ENCODE results near the gene ZNF30.

- TF ChIP-seq ZNF692 (tag by site-specific recombination; IDR thresholded peaks at IDR 0.05) = no peak
- TF ChIP-seq BCL6B (tag by site-specific recombination; IDR thresholded peaks at IDR 0.05) = no peak
Measured at GRCh38 chr19:34959021-34959420, 32.3 kb downstream of the ZNF30 start.
